Endothelial cell of umbilical vein (primary cell): ENCODE measurements around the gene ALK. TPM values are rescaled to one million over a fixed set of nuclear protein-coding genes. Genes with fewer than 3 reads are reported as not detected.

Experiments
- BruUV-seq: library from RNA; stranded (reverse); fragments of 400-500 nt; replicated peaks from 2 replicates; lab custom pipeline; 2021; lab: Mats Ljungman, UMichigan
- CTCF ChIA-PET: fragments of 300-600, 350-600 bp; sonication (Branson Sonifier 250); formaldehyde crosslinking; loops from one replicate; lab custom pipeline; 2021; ENCODE audit warnings: antibody characterized with exemption, inconsistent platforms; lab: Charles Lee
- POLR2A ChIA-PET: fragments of 300-600, 350-600 bp; sonication (Branson Sonifier 250); formaldehyde crosslinking; loops from one replicate; lab custom pipeline; 2021; ENCODE audit warnings: antibody characterized with exemption, inconsistent platforms; lab: Charles Lee
- DNase-seq: peaks from one replicate; pipeline ENCODE4 v3.0.0-alpha.2; 2011; ENCODE audit warnings: low read depth, low spot score
- FAIRE-seq: peaks from 2 replicates; lab custom pipeline; 2011; peaks lifted over from hg19 to GRCh38; lab: Jason Lieb, UNC
- H2AFZ ChIP-seq: 2 replicates; pipeline ENCODE4 v1.6.0; 2012; ENCODE audit warnings: low read depth, low read length, control low read depth, inconsistent platforms
- H3K27ac ChIP-seq: 2 replicates; pipeline ENCODE4 v1.5.1; 2011; ENCODE audit warnings: low read depth, mild to moderate bottlenecking, control low read depth, low read length, moderate library complexity; ENCODE audit not compliant: insufficient read depth
- H3K27me3 ChIP-seq, 2 experiments: 2 replicates each; pipeline versions ENCODE4 v1.6.0 to v1.6.1; 2011; ENCODE audit warnings: low read length in 2 of 2, mixed read lengths in 1 of 2; ENCODE audit not compliant: control insufficient read depth in 2 of 2, insufficient read depth in 2 of 2
- H3K36me3 ChIP-seq, 2 experiments: 2 replicates in 1 of 2; 3 replicates in 1 of 2; pipeline ENCODE4 v1.5.1; 2011; ENCODE audit warnings: low read length in 2 of 2, mild to moderate bottlenecking in 1 of 2, moderate library complexity in 1 of 2; ENCODE audit not compliant: control insufficient read depth in 2 of 2, insufficient read depth in 2 of 2; ENCODE audit errors: extremely low read depth in 1 of 2
- H3K4me1 ChIP-seq: 3 replicates; pipeline ENCODE4 v1.5.1; 2011; ENCODE audit warnings: mild to moderate bottlenecking, low read length; ENCODE audit not compliant: control insufficient read depth, insufficient read depth; ENCODE audit errors: extremely low read depth
- H3K4me2 ChIP-seq: 2 replicates; pipeline ENCODE4 v1.6.1; 2011; ENCODE audit warnings: low read length, control low read depth, mixed read lengths; ENCODE audit not compliant: insufficient read depth
- H3K4me3 ChIP-seq, 3 experiments: fragments of 200-600 bp in 1 of 3; sonication (generic), shearing (Covaris generic) in 1 of 3; replicated peaks in 1 of 3; 2 replicates each; pipeline ENCODE4 v1.5.1; 2011 to 2016; ENCODE audit warnings: control low read depth in 3 of 3, low read length in 3 of 3, mild to moderate bottlenecking in 2 of 3, inconsistent platforms in 1 of 3, low read depth in 1 of 3, moderate library complexity in 1 of 3; ENCODE audit not compliant: insufficient read depth in 1 of 3
- H3K79me2 ChIP-seq: 2 replicates; pipeline ENCODE4 v1.6.0; 2012; ENCODE audit warnings: low read length, inconsistent platforms; ENCODE audit not compliant: control insufficient read depth, insufficient read depth
- H3K9ac ChIP-seq: replicated peaks from 2 replicates; pipeline ENCODE3; 2011; ENCODE audit warnings: low read length, control low read depth; ENCODE audit not compliant: insufficient read depth; ENCODE audit errors: extremely low read depth
- H3K9me1 ChIP-seq: replicated peaks from 3 replicates; pipeline ENCODE4 v1.6.0; 2011; ENCODE audit warnings: mild to moderate bottlenecking, low read length; ENCODE audit not compliant: control insufficient read depth, insufficient read depth; ENCODE audit errors: extremely low read depth
- H3K9me3 ChIP-seq: replicated peaks from 2 replicates; pipeline ENCODE4 v1.5.1; 2012; ENCODE audit warnings: low read length, inconsistent platforms; ENCODE audit not compliant: control insufficient read depth, insufficient read depth
- H4K20me1 ChIP-seq: replicated peaks from 2 replicates; pipeline ENCODE3; 2011; ENCODE audit warnings: mild to moderate bottlenecking, low read length; ENCODE audit not compliant: control insufficient read depth, insufficient read depth; ENCODE audit errors: extremely low read depth
- CTCF ChIP-seq, 2 donors: IDR thresholded peaks; 1 replicate in 1 of 2; 2 replicates in 1 of 2; pipeline ENCODE4 v1.5.1; 2011; ENCODE audit warnings: low read length in 2 of 2, mild to moderate bottlenecking in 2 of 2, moderate library complexity in 2 of 2, control low read depth in 1 of 2, inconsistent platforms in 1 of 2, low read depth in 1 of 2; ENCODE audit not compliant: insufficient read depth in 1 of 2; ENCODE audit errors: extremely low read depth in 1 of 2
- EZH2 ChIP-seq: IDR thresholded peaks from 2 replicates; pipeline ENCODE4 v1.6.1; 2012; ENCODE audit warnings: borderline replicate concordance, low read depth, mild to moderate bottlenecking, moderate library complexity, low read length, inconsistent platforms; ENCODE audit not compliant: severe bottlenecking
- FOS ChIP-seq: IDR thresholded peaks from 2 replicates; pipeline ENCODE4 v1.6.1; 2011; ENCODE audit warnings: mild to moderate bottlenecking, low read length, moderate library complexity, borderline replicate concordance; ENCODE audit not compliant: insufficient read depth
- GATA2 ChIP-seq: IDR thresholded peaks from 2 replicates; pipeline ENCODE4 v1.7.0; 2011; ENCODE audit warnings: low read depth, mild to moderate bottlenecking, moderate library complexity, mixed read lengths, low read length; ENCODE audit not compliant: insufficient read length, insufficient read depth
- JUN ChIP-seq: IDR thresholded peaks from 2 replicates; pipeline ENCODE4 v1.6.1; 2011; ENCODE audit warnings: borderline replicate concordance, low read depth; ENCODE audit not compliant: insufficient read length, insufficient read depth
- MAX ChIP-seq: IDR thresholded peaks from 2 replicates; pipeline ENCODE4 v1.6.1; 2011; ENCODE audit not compliant: insufficient read depth, insufficient read length
- MYC ChIP-seq: IDR thresholded peaks from one replicate; pipeline ENCODE4 v1.6.1; 2011; ENCODE audit warnings: mild to moderate bottlenecking, low read depth, low read length
- POLR2A ChIP-seq: IDR thresholded peaks from 2 replicates; pipeline ENCODE4 v1.6.1; 2012; ENCODE audit warnings: low read depth, mild to moderate bottlenecking, control low read depth, low read length
- POLR2AphosphoS5 ChIP-seq: IDR thresholded peaks from 2 replicates; pipeline ENCODE4 v1.6.1; 2012; ENCODE audit warnings: low read depth, mild to moderate bottlenecking, control low read depth, low read length, moderate library complexity; ENCODE audit not compliant: insufficient read depth
- dilution Hi-C: fragments of 300-500 bp; cut with MboI; formaldehyde crosslinking; loops from one replicate; pipeline ENCODE4 v1.15.0; 2019; ENCODE audit warnings: low sequenced_read_pairs; ENCODE audit not compliant: extremely low pct_ligation_motif_present
- intact Hi-C: fragments of 100-400 bp; cut with micrococcal nuclease; formaldehyde crosslinking; loops from one replicate; pipeline ENCODE4 v1.10.0; 2022
- polyA plus RNA-seq, 4 experiments: library from polyadenylated mRNA; depleted of rRNA in 3 of 4; stranded (reverse) in 3 of 4; unstranded in 1 of 4; fragments of >200 nt; gene quantifications; 2 replicates each; pipeline versions ENCODE4 v1.2.1 to v1.2.3, GENCODE V29; 2011 to 2012; ENCODE audit warnings: missing spikeins in 1 of 4
- total RNA-seq: library from RNA; stranded (reverse); gene quantifications from 2 replicates; pipeline ENCODE4 v1.2.3, GENCODE V29; 2021

Gene ALK
- total and polyA plus RNA-seq, 2 donors (not counting 3 experiments of a cell fraction or from before 2014, with no cell fraction given): not detected

GRCh38 chr2:29433128-29433527 is 488.3 kb downstream of the ALK start:
- Histone ChIP-seq H4K20me1 (no peaks in the 10 kb centered on the region), H3K9ac (no peak overlapping the region), H3K79me2 (no peaks in the 10 kb centered on the region), H3K36me3 (no peaks in the 10 kb centered on the region), H3K9me3 (no peaks in the 10 kb centered on the region), H3K9me1 (no peaks in the 10 kb centered on the region), H3K27me3 (no peaks in the 10 kb centered on the region), H3K4me3 (no peak overlapping the region), H3K27ac (no peak overlapping the region), H3K4me1 (no peaks in the 10 kb centered on the region), H2AFZ (no peak overlapping the region), H3K4me2 (no peak overlapping the region)
- TF ChIP-seq EZH2: no peak
- no peak for TF ChIP-seq FOS
- no peak for TF ChIP-seq MYC
- TF ChIP-seq POLR2AphosphoS5: no peak
- dilution Hi-C loops: no loop called here
- BruUV-seq: no TSS peak
- intact Hi-C loops: no loop called here
- no peak for FAIRE-seq
- ChIA-PET CTCF (no interaction called here), POLR2A (no interaction called here)
- no peak for DNase-seq

GRCh38 chr2:29431485-29431884 is 489.9 kb downstream of the ALK start:
- intact Hi-C loops: no loop called here
- no peak for TF ChIP-seq GATA2
- TF ChIP-seq POLR2A: no peak
- TF ChIP-seq MAX: no peak
- no peak for TF ChIP-seq MYC
- TF ChIP-seq FOS: no peak
- TF ChIP-seq POLR2AphosphoS5: no peak
- no peak for TF ChIP-seq JUN
- no peak for TF ChIP-seq CTCF (IDR thresholded peaks at IDR 0.05; ENCODE audit: extremely low read depth in 1 of 2, insufficient read depth in 1 of 2, low read depth in 1 of 2, low read length in 2 of 2)
- TF ChIP-seq EZH2: no peak
- BruUV-seq: no TSS peak
- Histone ChIP-seq H3K9me1 (no peaks in the 10 kb centered on the region), H3K79me2 (no peaks in the 10 kb centered on the region), H2AFZ (no peak overlapping the region), H3K4me3 (no peak overlapping the region), H4K20me1 (no peaks in the 10 kb centered on the region), H3K27ac (no peak overlapping the region), H3K36me3 (no peaks in the 10 kb centered on the region), H3K27me3 (no peaks in the 10 kb centered on the region), H3K4me2 (no peak overlapping the region), H3K9ac (no peak overlapping the region), H3K9me3 (no peaks in the 10 kb centered on the region), H3K4me1 (no peaks in the 10 kb centered on the region)
- ChIA-PET POLR2A (no interaction called here), CTCF (no interaction called here)
- dilution Hi-C loops: no loop called here
- DNase-seq: no peak
- no peak for FAIRE-seq
